ENCODE data around the gene WDR49.
"Not testable (repeated sequence)": the region's sequence is repeated elsewhere in the genome, so short reads cannot be mapped to it uniquely, and the experiment has no call there.

Gene WDR49

DNA sequence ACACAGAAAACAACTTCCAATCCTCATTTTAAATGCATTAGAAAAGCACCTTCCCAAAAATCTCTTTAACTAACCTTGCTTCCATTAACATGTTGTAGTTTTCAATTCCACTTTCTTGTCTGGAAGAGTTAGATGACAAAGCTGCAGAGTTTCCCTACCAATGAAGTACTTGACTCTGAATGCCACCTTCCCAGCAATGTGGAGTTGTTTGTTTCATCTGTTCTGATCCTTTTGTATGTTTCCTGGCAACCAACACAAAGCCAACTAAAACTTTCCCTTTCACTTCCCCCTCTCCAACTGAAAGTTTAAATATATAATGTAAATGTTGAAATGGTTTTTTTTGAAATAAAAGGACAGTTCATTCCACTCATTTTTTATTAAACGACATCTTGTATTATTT, at the start of gene WDR49:
TSS of gene WDR49 (minus strand) at position 183 of the 400 bp plus-strand sequence. CDS start 517 bp downstream, outside the sequence.
- DNase-seq = peak; percentile 42 to 77 (median 56)

GRCh38 chr3:167700926-167701325, 47.2 kb upstream of the WDR49 start:
- no peak for DNase-seq

DNA sequence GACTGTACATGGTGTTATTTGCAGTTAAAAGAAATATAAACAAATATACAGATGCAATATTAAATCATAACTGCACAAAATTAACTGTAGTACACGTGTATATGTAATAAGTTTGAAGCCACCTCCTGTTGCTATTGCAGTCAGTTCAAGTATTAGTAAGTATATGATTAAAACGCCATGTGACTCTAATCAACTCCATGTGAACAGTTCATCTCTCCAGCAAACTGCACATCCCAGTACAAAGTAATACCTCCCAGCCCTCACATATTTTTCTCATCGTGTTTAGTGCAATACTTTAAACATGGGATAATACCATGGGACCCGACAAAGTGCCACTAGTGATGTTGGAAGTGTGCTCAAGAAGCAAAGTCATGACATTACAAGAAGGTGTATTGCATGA, 46.3 kb upstream of the WDR49 start:
- DNase-seq = no peak

GRCh38 chr3:167694121-167694520, 40.4 kb upstream of the WDR49 start:
- no peak for DNase-seq

DNA sequence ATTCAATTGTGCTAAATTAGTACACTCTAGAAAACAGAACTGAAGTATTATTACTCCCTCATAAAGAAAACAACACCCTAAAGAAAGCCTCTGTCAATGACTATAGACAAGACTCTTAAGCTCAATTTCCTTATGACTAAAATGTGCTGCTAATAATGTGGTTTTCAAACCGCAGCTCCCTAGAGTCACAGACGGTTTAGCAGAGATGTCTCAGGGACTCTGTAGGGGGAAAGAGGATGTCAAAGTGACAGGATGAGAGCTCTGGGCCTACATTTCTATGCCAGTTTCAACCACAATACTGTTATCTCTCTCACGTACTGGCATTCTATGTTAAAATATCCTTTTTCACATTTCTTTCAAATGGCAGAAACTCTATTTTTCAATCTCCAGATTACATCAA, 37.6 kb upstream of the WDR49 start:
- DNase-seq = no peak

- peak; percentile 85 to 90 (median 86) for DNase-seq
Measured at GRCh38 chr3:167684388-167684993, 30.7 kb upstream of the WDR49 start.

DNA sequence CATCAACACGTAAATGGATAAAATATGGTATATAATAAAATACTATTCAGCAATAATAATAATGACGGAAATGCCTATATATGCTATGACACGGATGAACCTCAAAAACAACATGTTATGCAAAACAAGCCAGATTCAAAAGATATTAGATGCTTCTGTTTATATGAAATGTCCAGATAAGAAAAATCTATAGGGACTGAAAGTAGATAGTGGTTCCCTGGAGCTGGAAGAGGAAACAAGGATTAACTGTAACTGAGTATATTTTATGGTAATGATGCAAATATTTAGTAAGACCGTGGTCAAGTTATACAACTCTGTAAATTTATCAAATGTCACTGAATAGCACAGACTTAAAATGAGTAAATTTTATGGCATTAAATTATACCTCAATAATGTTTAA, 25.8 kb upstream of the WDR49 start:
- no peak for DNase-seq

DNA sequence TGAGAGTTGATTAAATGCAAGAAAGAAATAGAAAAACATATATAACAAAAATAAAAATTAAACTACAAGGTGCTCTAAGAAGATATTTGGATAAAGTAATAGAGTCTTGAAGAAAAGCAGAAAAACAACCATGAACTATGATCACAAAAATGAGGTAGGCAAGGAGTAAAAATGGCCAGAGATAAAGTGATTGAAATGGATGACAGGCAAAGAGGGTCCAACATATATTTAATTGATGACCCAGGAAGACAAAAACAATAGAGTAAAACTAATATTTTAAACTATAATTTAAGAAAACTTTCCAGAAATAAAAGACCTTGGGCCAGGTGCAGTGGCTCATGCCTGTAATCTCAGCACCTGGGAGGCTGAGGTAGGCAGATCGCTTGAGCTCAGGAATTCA, 22.1 kb upstream of the WDR49 start:
- DNase-seq = no peak

GRCh38 chr3:167673221-167673620, 19.5 kb upstream of the WDR49 start:
- DNase-seq = no peak

DNA sequence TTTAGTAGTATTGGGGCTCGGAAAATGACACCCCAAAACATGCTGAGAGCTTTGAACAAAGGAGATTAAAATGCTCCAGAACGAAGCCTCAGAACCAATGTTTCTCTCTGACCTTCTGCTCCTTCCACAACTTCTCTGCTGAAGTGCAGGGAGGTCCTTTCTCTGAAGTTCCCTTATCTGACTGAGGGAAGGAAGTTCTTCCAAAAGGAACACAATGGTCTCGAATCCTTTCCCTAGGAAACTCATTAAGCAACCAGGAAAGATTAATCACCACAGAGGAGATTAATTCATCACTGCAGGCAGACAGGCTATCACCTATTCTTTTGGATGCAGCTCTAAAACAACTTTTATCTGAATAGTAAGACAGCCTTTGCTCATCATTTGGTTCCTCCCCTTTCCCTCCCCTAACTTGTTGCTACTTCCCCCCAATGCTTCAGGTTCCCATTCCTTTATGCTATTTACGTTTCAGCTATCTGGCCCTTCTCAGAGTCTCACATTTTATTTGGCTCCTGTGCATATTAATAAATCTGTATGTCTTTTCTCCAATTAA, 18.2 kb upstream of the WDR49 start:
- no peak for DNase-seq

DNA sequence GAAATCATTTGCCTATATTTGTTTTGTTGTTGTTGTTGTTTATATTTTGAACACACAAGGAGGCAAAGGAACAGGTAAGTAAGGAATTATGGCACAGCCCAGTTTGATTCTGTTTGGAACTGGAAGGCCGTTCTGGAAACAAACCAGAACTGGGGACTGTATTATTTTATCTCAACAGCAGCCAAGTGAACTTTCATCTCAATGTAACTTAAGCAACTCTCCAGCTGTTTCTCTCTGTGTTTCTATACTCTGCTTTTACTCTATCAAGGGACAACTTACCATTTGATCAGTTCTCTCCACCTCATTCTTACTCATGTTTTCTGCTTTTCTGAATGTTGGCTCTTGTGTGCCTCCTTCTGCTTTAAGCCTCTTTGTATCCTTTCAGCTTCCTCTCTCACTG, 16.0 kb upstream of the WDR49 start:
- DNase-seq = no peak

GRCh38 chr3:167668651-167669050, 14.9 kb upstream of the WDR49 start:
- DNase-seq = no peak

- DNase-seq = no peak
Measured at GRCh38 chr3:167666563-167666962, 12.8 kb upstream of the WDR49 start.

GRCh38 chr3:167662919-167663400, 9.2 kb upstream of the WDR49 start:
- DNase-seq = no peak

DNA sequence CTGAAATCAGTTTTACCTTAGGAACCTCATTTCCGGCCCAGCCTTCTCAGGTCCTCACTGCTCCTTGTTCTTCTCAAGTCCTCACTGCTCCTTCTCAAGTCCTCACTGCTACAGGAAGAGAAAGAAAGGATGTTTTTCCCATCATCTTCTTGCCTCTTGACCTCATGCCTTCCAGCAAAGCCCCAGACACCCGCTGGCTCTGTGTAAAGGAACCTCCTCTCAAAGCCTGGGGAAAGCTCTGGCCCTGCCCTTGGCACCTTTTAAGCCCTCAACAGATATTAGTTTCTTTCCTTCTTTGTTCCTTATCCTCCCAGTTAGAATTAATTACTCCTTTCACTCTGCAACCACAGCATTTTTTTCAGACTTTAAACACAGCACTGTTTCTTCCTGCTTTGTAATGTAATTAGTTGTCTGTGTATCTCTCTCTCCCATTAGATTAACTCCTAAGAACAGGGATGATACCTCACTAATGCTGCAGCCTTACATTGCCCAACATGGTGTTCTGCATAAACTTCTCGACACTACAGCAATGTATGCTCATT, 4.0 kb upstream of the WDR49 start:
- DNase-seq = no peak

DNA sequence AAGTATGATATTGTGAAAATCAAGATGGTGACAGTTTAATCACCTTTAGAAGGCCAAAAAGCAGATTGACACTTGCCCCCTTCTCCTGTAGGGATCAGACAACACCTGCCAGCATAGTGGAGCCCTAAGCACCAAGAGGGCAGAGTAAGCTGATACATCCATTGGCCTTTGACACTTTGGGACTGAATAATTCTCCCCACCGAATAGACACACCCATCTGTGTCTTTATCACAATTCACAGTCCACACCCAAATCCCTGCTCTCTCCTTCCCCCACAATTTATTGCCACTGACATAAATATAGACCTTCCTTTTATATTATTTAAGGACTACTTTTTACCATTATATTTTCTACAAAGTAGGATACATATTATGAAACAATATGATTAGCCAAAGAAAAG, 3.1 kb upstream of the WDR49 start:
- no peak for DNase-seq

DNA sequence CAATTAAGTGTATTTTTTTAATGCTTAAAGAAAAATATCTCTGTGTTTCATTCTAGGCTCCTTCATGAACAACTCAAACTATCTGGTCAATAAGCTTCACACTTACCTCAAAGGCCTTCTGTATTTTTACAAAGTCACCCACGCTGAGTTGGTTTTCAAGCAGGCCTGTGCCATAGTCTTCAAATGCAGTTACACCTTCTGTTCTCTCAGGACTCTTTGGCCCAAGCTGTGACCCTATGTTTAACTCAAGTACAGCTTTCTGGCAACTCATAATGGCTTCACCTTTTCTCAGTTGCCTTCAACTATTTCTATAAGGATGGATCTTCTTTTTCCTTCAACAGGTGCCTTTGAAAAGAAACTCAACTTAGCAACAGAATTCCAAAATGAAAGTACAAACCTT, 587 bp downstream of the WDR49 start:
- no peak for DNase-seq

GRCh38 chr3:167651826-167652225, 1.9 kb downstream of the WDR49 start:
- no peak for DNase-seq

DNA sequence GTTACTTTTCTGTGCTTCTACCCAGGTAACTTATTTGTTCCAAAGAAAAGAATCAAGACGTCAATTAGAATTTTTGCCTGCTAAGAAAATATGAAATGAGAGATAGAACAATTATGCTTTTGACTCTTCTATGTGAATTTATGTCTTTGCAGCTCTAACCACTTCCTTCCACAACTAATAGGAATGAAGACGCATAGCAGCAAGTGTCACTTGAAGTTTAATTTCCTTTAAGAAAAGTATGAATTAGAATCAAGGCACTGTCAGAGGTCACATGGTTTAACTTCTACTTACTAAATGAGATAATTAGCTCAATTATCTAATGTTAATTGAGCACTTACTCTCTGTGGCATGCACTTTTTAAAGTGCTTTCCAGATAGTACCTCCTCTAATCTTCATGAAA, 3.3 kb downstream of the WDR49 start:
- DNase-seq = no peak

DNA sequence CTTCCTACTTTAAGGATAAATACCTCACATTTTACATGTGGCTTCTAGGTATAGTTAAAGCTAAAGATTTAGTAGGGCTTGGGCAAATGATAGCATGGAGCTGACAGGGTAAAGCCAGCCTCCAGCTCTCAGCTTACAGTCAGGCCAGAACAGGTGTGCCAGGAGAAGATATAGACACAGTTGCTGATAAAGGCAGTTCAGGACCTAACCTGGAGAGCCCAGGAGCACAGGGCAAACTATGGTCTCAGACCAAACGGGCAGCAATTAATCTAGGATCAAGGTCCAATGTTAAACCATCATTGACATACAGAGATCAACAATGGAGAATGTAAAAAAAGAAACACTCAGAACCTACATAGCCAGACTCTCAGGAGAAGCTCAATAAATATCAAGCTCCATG, 4.0 kb downstream of the WDR49 start:
- DNase-seq = no peak

GRCh38 chr3:167644611-167645010, 9.1 kb downstream of the WDR49 start:
- DNase-seq = no peak

- DNase-seq = no peak
Measured at GRCh38 chr3:167631471-167631870, 22.3 kb downstream of the WDR49 start.

DNA sequence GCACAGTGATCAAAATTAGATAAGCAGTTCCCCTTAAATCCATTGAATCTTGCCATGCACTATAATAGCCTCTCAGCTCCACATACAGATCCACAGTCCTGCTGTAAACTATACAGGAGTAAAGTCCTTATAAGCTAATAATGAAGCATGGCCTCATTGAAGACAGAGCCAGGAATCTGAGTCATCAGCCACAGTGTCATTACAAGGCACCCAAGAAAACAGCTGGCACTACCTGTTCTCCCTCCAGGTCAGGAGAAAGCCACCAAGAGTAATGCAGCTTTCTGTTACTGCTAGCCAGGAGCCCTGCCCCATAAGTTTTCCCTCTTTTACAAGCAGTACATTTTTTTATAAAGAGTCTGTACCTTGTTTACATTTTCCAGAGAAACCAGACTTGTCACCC, 27.3 kb downstream of the WDR49 start:
- no peak for DNase-seq

DNA sequence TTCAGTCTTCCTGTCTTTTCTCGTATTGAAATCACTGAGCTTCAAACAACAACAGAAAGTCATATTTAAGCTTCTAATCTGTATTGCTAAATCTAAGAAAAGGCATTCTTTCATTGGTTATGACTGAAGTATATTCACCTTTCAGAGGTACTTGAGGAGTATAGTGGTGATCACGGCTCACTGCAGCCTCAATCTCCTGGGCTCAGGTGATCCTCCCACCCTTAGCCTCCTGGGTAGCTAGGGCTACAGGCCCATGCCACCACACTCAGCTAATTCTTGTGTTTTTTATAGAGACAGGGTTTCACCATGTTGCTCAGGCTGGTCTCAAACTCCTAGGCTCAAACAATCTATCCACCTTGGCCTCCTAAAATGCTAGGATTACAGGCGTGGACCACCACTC, 38.7 kb downstream of the WDR49 start:
- no peak for DNase-seq

GRCh38 chr3:167614196-167614595, 39.5 kb downstream of the WDR49 start:
- not testable (repeated sequence) for DNase-seq
